IgD-negative memory B cell (primary cell): ENCODE measurements around the gene MOB4. TPM values are rescaled to one million over a fixed set of nuclear protein-coding genes. Genes with fewer than 3 reads are reported as not detected.
"Not testable (repeated sequence)": the region's sequence is repeated elsewhere in the genome, so short reads cannot be mapped to it uniquely, and the experiment has no call there.

Experiments used
- H3K27ac Mint-ChIP-seq, 3 donors: one replicate each; pipeline ENCODE4 v1.8.0; 2020 to 2022; ENCODE audit warnings: mild to moderate bottlenecking in 3 of 3, mixed read lengths in 3 of 3, moderate library complexity in 1 of 3
- H3K27me3 Mint-ChIP-seq: one replicate; pipeline ENCODE4 v1.8.0; 2021; ENCODE audit warnings: mixed read lengths
- H3K36me3 Mint-ChIP-seq: one replicate; pipeline ENCODE4 v1.8.0; 2020; ENCODE audit warnings: mild to moderate bottlenecking, mixed read lengths
- H3K4me1 Mint-ChIP-seq, 3 donors: one replicate each; pipeline ENCODE4 v1.8.0; 2020 to 2022; ENCODE audit warnings: mixed read lengths in 3 of 3, mild to moderate bottlenecking in 1 of 3
- H3K4me3 Mint-ChIP-seq, 4 donors: one replicate each; pipeline ENCODE4 v1.8.0; 2020 to 2022; ENCODE audit warnings: mild to moderate bottlenecking in 4 of 4, mixed read lengths in 4 of 4, moderate library complexity in 3 of 4
- H3K9me3 Mint-ChIP-seq, 3 donors: one replicate each; pipeline ENCODE4 v1.8.0; 2020 to 2021; ENCODE audit warnings: mixed read lengths in 3 of 3, mild to moderate bottlenecking in 1 of 3
- polyA plus RNA-seq: library from polyadenylated mRNA; unstranded; fragments of 300-500 nt; fragmentation: Illumina TruSeq; gene quantifications from one replicate; pipeline ENCODE4 v1.2.3, GENCODE V29; 2021

The MOB4 gene
- polyA plus RNA-seq, 1 donor from 2014 or later = 28.0 TPM

- Mint-ChIP-seq H3K36me3 (peaks cover 4% of the 10 kb centered on the region), H3K27me3 (no peaks in the 10 kb centered on the region), H3K9me3 (no peaks in the 10 kb centered on the region), H3K4me3 (no peak overlapping the region), H3K4me1 (peaks cover 0 to 2% (median 0%) of the 10 kb centered on the region in 3 donors), H3K27ac (no peak overlapping the region)
Observed at GRCh38 chr2:197548582-197548981, 32.7 kb downstream of the MOB4 start.

DNA sequence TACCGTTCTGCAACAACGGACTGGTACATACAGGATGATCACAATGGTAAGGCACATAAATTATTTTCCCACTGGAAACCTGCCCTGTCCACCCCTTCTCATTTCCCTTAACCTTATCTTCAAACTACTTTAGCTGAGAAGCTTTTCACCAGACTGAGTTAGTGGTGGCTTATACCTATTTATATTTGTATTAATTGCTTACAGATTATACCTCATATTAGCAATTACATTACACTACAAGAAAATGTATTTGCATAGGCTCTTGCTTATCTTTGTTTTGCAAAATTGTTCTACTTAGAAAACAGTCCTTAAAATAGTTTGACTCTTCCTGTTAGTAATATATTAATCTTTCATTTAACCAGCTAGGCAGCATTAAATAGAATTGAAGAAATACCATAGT, 35.4 kb downstream of the MOB4 start:
- H3K36me3 Mint-ChIP-seq, H3K4me1 Mint-ChIP-seq, H3K27me3 Mint-ChIP-seq, H3K9me3 Mint-ChIP-seq, H3K27ac Mint-ChIP-seq, H3K4me3 Mint-ChIP-seq: not testable (repeated sequence)

- H3K27ac Mint-ChIP-seq = no peak overlapping the region
- no peaks in the 10 kb centered on the region for H3K4me1 Mint-ChIP-seq
Observed at GRCh38 chr2:197555467-197555866, 39.6 kb downstream of the MOB4 start.

DNA sequence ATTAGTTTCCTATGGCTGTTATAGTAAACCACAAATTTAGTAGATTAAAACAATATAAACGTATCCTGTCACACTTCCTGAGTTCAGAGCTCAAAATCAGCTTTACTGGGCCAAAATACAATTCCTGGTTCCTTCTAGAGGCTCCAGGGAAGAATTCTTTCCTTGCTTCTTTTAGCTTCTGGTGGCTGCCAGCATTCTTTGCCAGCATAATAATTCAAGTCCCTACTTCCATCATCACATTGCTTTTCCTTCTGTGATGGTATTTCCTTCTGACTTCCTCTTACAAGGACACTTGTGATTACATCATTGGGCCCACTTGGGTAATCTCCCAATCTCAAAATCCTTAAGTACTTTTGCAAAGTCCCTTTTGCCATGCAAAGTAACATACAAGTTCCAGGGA, 40.6 kb downstream of the MOB4 start:
- Mint-ChIP-seq H3K4me1 (no peaks in the 10 kb centered on the region), H3K27me3 (no peaks in the 10 kb centered on the region), H3K36me3 (peaks cover 4% of the 10 kb centered on the region), H3K9me3 (no peaks in the 10 kb centered on the region), H3K27ac (no peak overlapping the region), H3K4me3 (no peak overlapping the region)

More at GRCh38 chr2:197555467-197555866, 39.6 kb downstream of the MOB4 start:
- Mint-ChIP-seq H3K9me3 (no peaks in the 10 kb centered on the region), H3K27me3 (no peaks in the 10 kb centered on the region), H3K36me3 (peaks cover 2% of the 10 kb centered on the region), H3K4me3 (no peak overlapping the region)

GRCh38 chr2:197558393-197558792, 42.5 kb downstream of the MOB4 start:
- H3K4me1 Mint-ChIP-seq = peaks cover 0 to 1% (median 0%) of the 10 kb centered on the region in 3 donors
- peaks cover 8% of the 10 kb centered on the region for H3K36me3 Mint-ChIP-seq
- H3K27me3 Mint-ChIP-seq = no peaks in the 10 kb centered on the region
- H3K4me3 Mint-ChIP-seq = no peak overlapping the region
- H3K27ac Mint-ChIP-seq = peak overlapping the region in 1 of 3 donors; percentile 31
- peaks cover 0 to 2% (median 0%) of the 10 kb centered on the region in 3 donors for H3K9me3 Mint-ChIP-seq

DNA sequence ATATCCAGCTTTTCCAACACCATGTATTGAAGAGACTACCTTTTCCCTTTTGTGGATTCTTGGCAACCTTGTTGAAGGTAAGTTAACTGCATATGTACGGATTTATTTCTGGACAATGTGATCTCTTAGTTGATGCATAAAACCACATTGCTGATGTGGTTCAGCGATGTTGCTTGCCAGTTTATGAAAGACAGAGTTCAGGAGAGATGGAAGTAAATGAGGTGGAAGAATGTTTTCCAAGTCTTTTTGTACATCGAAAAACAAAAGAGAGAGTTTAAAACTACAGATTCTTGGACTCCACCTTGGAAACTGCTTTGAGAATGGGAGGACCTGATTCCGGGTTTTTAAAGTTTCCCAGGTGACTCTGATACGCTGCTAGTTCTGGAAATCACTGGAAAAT, 43.8 kb downstream of the MOB4 start:
- Mint-ChIP-seq H3K36me3 (peaks cover 8% of the 10 kb centered on the region), H3K4me1 (peaks cover 0 to 2% (median 1%) of the 10 kb centered on the region in 3 donors), H3K9me3 (peaks cover 0 to 2% (median 0%) of the 10 kb centered on the region in 3 donors), H3K4me3 (no peak overlapping the region), H3K27me3 (no peaks in the 10 kb centered on the region), H3K27ac (no peak overlapping the region)

GRCh38 chr2:197560146-197560665, 44.3 kb downstream of the MOB4 start:
- peaks cover 1 to 2% (median 2%) of the 10 kb centered on the region in 3 donors for H3K4me1 Mint-ChIP-seq
- H3K27me3 Mint-ChIP-seq = no peaks in the 10 kb centered on the region
- peaks cover 9% of the 10 kb centered on the region for H3K36me3 Mint-ChIP-seq
- peaks cover 0 to 2% (median 0%) of the 10 kb centered on the region in 3 donors for H3K9me3 Mint-ChIP-seq
- no peak overlapping the region for H3K4me3 Mint-ChIP-seq
- H3K27ac Mint-ChIP-seq = no peak overlapping the region

- peaks cover 2 to 14% (median 12%) of the 10 kb centered on the region in 3 donors for H3K9me3 Mint-ChIP-seq
- H3K27me3 Mint-ChIP-seq = no peaks in the 10 kb centered on the region
- no peak overlapping the region for H3K4me3 Mint-ChIP-seq
- peaks cover 4% of the 10 kb centered on the region for H3K36me3 Mint-ChIP-seq
- H3K4me1 Mint-ChIP-seq = peaks cover 0 to 4% (median 0%) of the 10 kb centered on the region in 3 donors
- H3K27ac Mint-ChIP-seq = no peak overlapping the region
Observed at GRCh38 chr2:197571627-197572271, 55.9 kb downstream of the MOB4 start.

- Mint-ChIP-seq H3K9me3 (peaks cover 2 to 14% (median 12%) of the 10 kb centered on the region in 3 donors), H3K27me3 (no peaks in the 10 kb centered on the region), H3K36me3 (peaks cover 4% of the 10 kb centered on the region), H3K4me3 (no peak overlapping the region), H3K4me1 (peaks cover 0 to 2% (median 0%) of the 10 kb centered on the region in 3 donors), H3K27ac (no peak overlapping the region)
Observed at GRCh38 chr2:197573608-197574007, 57.7 kb downstream of the MOB4 start.

DNA sequence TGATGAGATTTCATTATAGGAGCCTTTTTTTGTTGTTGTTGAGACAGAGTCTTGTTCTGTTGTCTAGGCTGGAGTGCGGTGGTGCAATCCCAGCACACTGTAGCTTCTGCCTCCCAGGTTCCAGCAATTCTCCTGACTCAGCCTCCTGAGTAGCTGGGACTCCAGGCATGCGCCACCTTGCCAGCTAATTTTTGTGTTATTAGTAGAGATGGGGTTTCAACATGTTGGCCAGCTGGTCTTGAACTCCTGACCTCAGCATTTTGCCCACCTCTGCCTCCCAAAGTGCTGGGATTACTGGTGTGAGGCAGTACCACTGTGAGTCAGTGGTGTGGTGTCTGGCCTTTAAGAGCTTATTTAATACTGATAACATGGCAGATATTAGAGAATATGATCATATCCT, 60.1 kb downstream of the MOB4 start:
- H3K9me3 Mint-ChIP-seq = peaks cover 2 to 14% (median 12%) of the 10 kb centered on the region in 3 donors
- H3K27ac Mint-ChIP-seq = no peak overlapping the region
- H3K4me3 Mint-ChIP-seq = no peak overlapping the region
- peaks cover 0 to 2% (median 0%) of the 10 kb centered on the region in 3 donors for H3K4me1 Mint-ChIP-seq
- H3K27me3 Mint-ChIP-seq = no peaks in the 10 kb centered on the region
- H3K36me3 Mint-ChIP-seq = peaks cover 4% of the 10 kb centered on the region

DNA sequence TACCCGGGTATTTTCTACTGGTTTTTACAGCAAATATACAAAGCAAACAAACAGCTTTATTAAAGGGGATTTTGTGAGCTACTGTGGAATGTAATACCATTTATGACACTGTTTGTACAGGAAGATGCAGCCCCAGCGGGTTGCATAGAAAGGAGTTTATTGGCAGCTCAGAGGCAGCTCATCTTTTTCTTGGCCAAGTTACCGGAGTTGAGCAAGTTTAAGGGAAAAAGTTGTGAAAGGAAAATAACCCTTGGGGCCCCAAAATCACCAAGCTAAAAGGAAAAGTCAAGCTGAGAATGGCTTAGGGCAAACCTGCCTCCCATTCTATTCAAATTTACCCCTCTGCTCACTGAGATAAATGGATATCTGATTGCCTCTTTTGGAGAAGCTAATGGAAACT, 60.8 kb downstream of the MOB4 start:
- H3K4me1 Mint-ChIP-seq = peaks cover 0 to 2% (median 0%) of the 10 kb centered on the region in 3 donors
- H3K4me3 Mint-ChIP-seq = no peak overlapping the region
- no peak overlapping the region for H3K27ac Mint-ChIP-seq
- peaks cover 4% of the 10 kb centered on the region for H3K36me3 Mint-ChIP-seq
- H3K9me3 Mint-ChIP-seq = peaks cover 2 to 14% (median 12%) of the 10 kb centered on the region in 3 donors
- H3K27me3 Mint-ChIP-seq = no peaks in the 10 kb centered on the region

- H3K27me3 Mint-ChIP-seq = no peaks in the 10 kb centered on the region
- H3K4me1 Mint-ChIP-seq = peaks cover 0 to 2% (median 0%) of the 10 kb centered on the region in 3 donors
Observed at GRCh38 chr2:197577446-197577845, 61.6 kb downstream of the MOB4 start.

GRCh38 chr2:197578294-197578693, 62.4 kb downstream of the MOB4 start:
- not testable (repeated sequence) for H3K36me3 Mint-ChIP-seq, H3K27ac Mint-ChIP-seq, H3K4me1 Mint-ChIP-seq, H3K9me3 Mint-ChIP-seq, H3K27me3 Mint-ChIP-seq, H3K4me3 Mint-ChIP-seq

More at GRCh38 chr2:197577446-197577845, 61.6 kb downstream of the MOB4 start:
- H3K36me3 Mint-ChIP-seq = peaks cover 3% of the 10 kb centered on the region
- peaks cover 2 to 12% (median 12%) of the 10 kb centered on the region in 3 donors for H3K9me3 Mint-ChIP-seq
- no peak overlapping the region for H3K27ac Mint-ChIP-seq
- H3K4me3 Mint-ChIP-seq = no peak overlapping the region

GRCh38 chr2:197580166-197580565, 64.3 kb downstream of the MOB4 start:
- not testable (repeated sequence) for H3K27ac Mint-ChIP-seq, H3K36me3 Mint-ChIP-seq, H3K27me3 Mint-ChIP-seq, H3K9me3 Mint-ChIP-seq, H3K4me1 Mint-ChIP-seq, H3K4me3 Mint-ChIP-seq

DNA sequence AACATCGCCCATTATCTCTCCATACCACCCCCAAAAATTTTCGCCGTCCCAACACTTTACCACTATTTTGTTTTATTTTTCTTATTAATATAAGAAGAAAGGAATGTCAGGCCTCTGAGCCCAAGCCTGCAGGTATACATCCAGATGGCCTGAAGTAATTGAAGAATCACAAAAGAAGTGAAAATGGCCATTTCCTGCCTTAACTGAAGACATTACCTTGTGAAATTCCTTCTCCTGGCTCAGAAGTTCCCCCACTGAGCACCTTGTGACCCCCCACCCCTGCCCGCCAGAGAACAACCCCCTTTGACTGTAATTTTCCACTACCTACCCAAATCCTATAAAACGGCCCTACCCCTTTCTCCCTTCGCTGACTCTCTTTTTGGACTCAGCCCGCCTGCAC, 71.4 kb downstream of the MOB4 start:
- H3K27me3 Mint-ChIP-seq, H3K27ac Mint-ChIP-seq, H3K9me3 Mint-ChIP-seq, H3K4me1 Mint-ChIP-seq, H3K36me3 Mint-ChIP-seq, H3K4me3 Mint-ChIP-seq: not testable (repeated sequence)
